Measurements from ENCODE around the gene RRM2. TPM values are rescaled to one million over a fixed set of nuclear protein-coding genes. Genes with fewer than 3 reads are reported as not detected.

The RRM2 gene
- total and polyA plus RNA-seq, 2 experiments from 2014 or later: 108 to 119 TPM

GRCh38 chr2:10160203-10160955, 37.8 kb downstream of the RRM2 start:
- Histone ChIP-seq H3K79me2 (replicated peaks; ENCODE audit: insufficient read depth) (no peaks in the 10 kb centered on the region), H3K36me3 (ENCODE audit: insufficient read depth) (no peaks in the 10 kb centered on the region), H3K27ac (ENCODE audit: low read depth) (no peak overlapping the region), H3K4me1 (ENCODE audit: insufficient read depth) (no peaks in the 10 kb centered on the region; the same call in 1 of the 2 replicates), H3F3A (replicated peaks; ENCODE audit: low read depth) (no peaks in the 10 kb centered on the region), H3K4me2 (no peak overlapping the region), H2AFZ (no peak overlapping the region), H3K27me3 (ENCODE audit: insufficient read depth) (no peaks in the 10 kb centered on the region), H3K9me2 (ENCODE audit: insufficient read depth) (no peaks in the 10 kb centered on the region), H3K4me3 (no peak overlapping the region), H4K20me1 (replicated peaks; ENCODE audit: insufficient read depth) (no peaks in the 10 kb centered on the region)
- Mint-ChIP-seq H3K9me3 (no peaks in the 10 kb centered on the region), H3K4me3 (no peak overlapping the region), H3K27ac (peak overlapping the region; percentile 73; the same call in 1 of the 2 replicates), H3K27me3 (ENCODE audit: insufficient read depth, low read depth, poor library complexity) (peaks cover 22% of the 10 kb centered on the region), H3K36me3 (ENCODE audit: low read depth) (peaks cover 4% of the 10 kb centered on the region; the same call in 2 of the 3 replicates), H3K4me1 (peaks cover 9% of the 10 kb centered on the region; the same call in 2 of the 3 replicates)
- DNase-seq (ENCODE audit: low spot score) (no peak), ATAC-seq (no peak)
- TF ChIP-seq STAT1 (IDR thresholded peaks at IDR 0.05; ENCODE audit: unreplicated experiment): no peak
- TF ChIP-seq ETS1 (IDR thresholded peaks at IDR 0.05): no peak
- TF ChIP-seq, protein P1, sequence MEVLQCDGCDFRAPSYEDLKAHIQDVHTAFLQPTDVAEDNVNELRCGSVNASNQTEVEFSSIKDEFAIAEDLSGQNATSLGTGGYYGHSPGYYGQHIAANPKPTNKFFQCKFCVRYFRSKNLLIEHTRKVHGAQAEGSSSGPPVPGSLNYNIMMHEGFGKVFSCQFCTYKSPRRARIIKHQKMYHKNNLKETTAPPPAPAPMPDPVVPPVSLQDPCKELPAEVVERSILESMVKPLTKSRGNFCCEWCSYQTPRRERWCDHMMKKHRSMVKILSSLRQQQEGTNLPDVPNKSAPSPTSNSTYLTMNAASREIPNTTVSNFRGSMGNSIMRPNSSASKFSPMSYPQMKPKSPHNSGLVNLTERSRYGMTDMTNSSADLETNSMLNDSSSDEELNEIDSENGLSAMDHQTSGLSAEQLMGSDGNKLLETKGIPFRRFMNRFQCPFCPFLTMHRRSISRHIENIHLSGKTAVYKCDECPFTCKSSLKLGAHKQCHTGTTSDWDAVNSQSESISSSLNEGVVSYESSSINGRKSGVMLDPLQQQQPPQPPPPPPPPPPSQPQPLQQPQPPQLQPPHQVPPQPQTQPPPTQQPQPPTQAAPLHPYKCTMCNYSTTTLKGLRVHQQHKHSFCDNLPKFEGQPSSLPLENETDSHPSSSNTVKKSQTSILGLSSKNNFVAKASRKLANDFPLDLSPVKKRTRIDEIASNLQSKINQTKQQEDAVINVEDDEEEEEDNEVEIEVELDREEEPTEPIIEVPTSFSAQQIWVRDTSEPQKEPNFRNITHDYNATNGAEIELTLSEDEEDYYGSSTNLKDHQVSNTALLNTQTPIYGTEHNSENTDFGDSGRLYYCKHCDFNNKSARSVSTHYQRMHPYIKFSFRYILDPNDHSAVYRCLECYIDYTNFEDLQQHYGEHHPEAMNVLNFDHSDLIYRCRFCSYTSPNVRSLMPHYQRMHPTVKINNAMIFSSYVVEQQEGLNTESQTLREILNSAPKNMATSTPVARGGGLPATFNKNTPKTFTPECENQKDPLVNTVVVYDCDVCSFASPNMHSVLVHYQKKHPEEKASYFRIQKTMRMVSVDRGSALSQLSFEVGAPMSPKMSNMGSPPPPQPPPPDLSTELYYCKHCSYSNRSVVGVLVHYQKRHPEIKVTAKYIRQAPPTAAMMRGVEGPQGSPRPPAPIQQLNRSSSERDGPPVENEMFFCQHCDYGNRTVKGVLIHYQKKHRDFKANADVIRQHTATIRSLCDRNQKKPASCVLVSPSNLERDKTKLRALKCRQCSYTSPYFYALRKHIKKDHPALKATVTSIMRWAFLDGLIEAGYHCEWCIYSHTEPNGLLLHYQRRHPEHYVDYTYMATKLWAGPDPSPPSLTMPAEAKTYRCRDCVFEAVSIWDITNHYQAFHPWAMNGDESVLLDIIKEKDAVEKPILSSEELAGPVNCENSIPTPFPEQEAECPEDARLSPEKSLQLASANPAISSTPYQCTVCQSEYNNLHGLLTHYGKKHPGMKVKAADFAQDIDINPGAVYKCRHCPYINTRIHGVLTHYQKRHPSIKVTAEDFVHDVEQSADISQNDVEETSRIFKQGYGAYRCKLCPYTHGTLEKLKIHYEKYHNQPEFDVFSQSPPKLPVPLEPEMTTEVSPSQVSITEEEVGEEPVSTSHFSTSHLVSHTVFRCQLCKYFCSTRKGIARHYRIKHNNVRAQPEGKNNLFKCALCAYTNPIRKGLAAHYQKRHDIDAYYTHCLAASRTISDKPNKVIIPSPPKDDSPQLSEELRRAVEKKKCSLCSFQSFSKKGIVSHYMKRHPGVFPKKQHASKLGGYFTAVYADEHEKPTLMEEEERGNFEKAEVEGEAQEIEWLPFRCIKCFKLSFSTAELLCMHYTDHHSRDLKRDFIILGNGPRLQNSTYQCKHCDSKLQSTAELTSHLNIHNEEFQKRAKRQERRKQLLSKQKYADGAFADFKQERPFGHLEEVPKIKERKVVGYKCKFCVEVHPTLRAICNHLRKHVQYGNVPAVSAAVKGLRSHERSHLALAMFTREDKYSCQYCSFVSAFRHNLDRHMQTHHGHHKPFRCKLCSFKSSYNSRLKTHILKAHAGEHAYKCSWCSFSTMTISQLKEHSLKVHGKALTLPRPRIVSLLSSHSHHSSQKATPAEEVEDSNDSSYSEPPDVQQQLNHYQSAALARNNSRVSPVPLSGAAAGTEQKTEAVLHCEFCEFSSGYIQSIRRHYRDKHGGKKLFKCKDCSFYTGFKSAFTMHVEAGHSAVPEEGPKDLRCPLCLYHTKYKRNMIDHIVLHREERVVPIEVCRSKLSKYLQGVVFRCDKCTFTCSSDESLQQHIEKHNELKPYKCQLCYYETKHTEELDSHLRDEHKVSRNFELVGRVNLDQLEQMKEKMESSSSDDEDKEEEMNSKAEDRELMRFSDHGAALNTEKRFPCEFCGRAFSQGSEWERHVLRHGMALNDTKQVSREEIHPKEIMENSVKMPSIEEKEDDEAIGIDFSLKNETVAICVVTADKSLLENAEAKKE (CRISPR knock-in tag; IDR thresholded peaks at IDR 0.05): no peak
- no peak for TF ChIP-seq EZH2 (IDR thresholded peaks at IDR 0.05; ENCODE audit: low read depth, unreplicated experiment)
- no peak for TF ChIP-seq JUNB (IDR thresholded peaks at IDR 0.05; ENCODE audit: unreplicated experiment)
- TF ChIP-seq CTCF (conservative IDR thresholded peaks at IDR 0.05; ENCODE audit: low read depth in 2 of 2): no peak
- TF ChIP-seq ZNF331 (CRISPR knock-in tag; IDR thresholded peaks at IDR 0.05; ENCODE audit: low read depth): no peak
- no peak for TF ChIP-seq REST (IDR thresholded peaks at IDR 0.05; ENCODE audit: unreplicated experiment)
- no peak for TF ChIP-seq CREB1 (CRISPR knock-in tag; IDR thresholded peaks at IDR 0.05; ENCODE audit: low read depth)
- no peak for TF ChIP-seq NANOG (IDR thresholded peaks at IDR 0.05; ENCODE audit: borderline replicate concordance)
- no peak for TF ChIP-seq ZNF114 (CRISPR knock-in tag; IDR thresholded peaks at IDR 0.05)
- TF ChIP-seq EZH2phosphoT487 (IDR thresholded peaks at IDR 0.05; ENCODE audit: unreplicated experiment): no peak
- TF ChIP-seq POLR2AphosphoS5 (IDR thresholded peaks at IDR 0.05; ENCODE audit: low read depth): no peak
